Measurements from ENCODE around the gene DMXL1. TPM values are rescaled to one million over a fixed set of nuclear protein-coding genes. Genes with fewer than 3 reads are reported as not detected.
A peak's percentile ranks its signal among the peaks of the same experiment; 100 is the strongest.

The DMXL1 gene
- total RNA-seq = 10 to 100 TPM; 55.6 to 56.0 TPM
- long read RNA-seq, donor 1, partial matches to known transcripts = 4 of 7 reads
- long read RNA-seq, donor 1, other reads (novel, unspliced or antisense) = 3 of 7 reads
- long read RNA-seq, donor 2, partial matches to known transcripts = 6 of 9 reads
- long read RNA-seq, donor 2, other reads (novel, unspliced or antisense) = 3 of 9 reads

- DNase-seq (ENCODE audit: low spot score) = peak; percentile 100
- intact Hi-C loops (cut with DNase I) = no loop called here
Observed at GRCh38 chr5:119070828-119071560, at the start of gene DMXL1. Gene DMXL1, plus strand, starts transcription at chr5:119071087. Its CDS starts 483 bp downstream, at chr5:119071570.

GRCh38 chr5:119021149-119021732 is 49.6 kb upstream of the DMXL1 start:
- intact Hi-C loops (cut with DNase I) = no loop called here
- DNase-seq (ENCODE audit: low spot score) = no peak

- no peak for DNase-seq (ENCODE audit: low spot score)
Observed at GRCh38 chr5:119022017-119022745, 48.7 kb upstream of the DMXL1 start.

GRCh38 chr5:119022773-119023172 is 48.1 kb upstream of the DMXL1 start:
- DNase-seq (ENCODE audit: low spot score) = no peak
- intact Hi-C loops (cut with DNase I) = loop anchor here in 1 of 2 donors (1.0 kb wide), 1 partner anchor 44 kb away; no protein-coding TSS in a partner anchor

More at GRCh38 chr5:119022017-119022745, 48.7 kb upstream of the DMXL1 start:
- intact Hi-C loops (cut with DNase I) = loop anchor here in 1 of 2 donors (1.0 kb wide), 1 partner anchor 44 kb away; no protein-coding TSS in a partner anchor

- no peak for DNase-seq (ENCODE audit: low spot score)
- intact Hi-C loops (cut with DNase I) = no loop called here
Observed at GRCh38 chr5:119028575-119028974, 42.3 kb upstream of the DMXL1 start.

- intact Hi-C loops (cut with DNase I) = no loop called here
- DNase-seq (ENCODE audit: low spot score) = no peak
Observed at GRCh38 chr5:119031011-119031886, 39.6 kb upstream of the DMXL1 start.

GRCh38 chr5:119031905-119032304 is 39.0 kb upstream of the DMXL1 start:
- intact Hi-C loops (cut with DNase I) = no loop called here
- no peak for DNase-seq (ENCODE audit: low spot score)

GRCh38 chr5:119032656-119033055 is 38.2 kb upstream of the DMXL1 start:
- intact Hi-C loops (cut with DNase I) = no loop called here
- DNase-seq (ENCODE audit: low spot score) = no peak

GRCh38 chr5:119033135-119033534 is 37.8 kb upstream of the DMXL1 start:
- intact Hi-C loops (cut with DNase I) = no loop called here
- no peak for DNase-seq (ENCODE audit: low spot score)

GRCh38 chr5:119036101-119036762 is 34.7 kb upstream of the DMXL1 start:
- intact Hi-C loops (cut with DNase I) = loop anchor here in 1 of 2 donors (2.0 kb wide), 1 partner anchor 73 kb away; no protein-coding TSS in a partner anchor
- no peak for DNase-seq (ENCODE audit: low spot score)

- intact Hi-C loops (cut with DNase I) = loop anchor here in 1 of 2 donors (2.0 kb wide), 1 partner anchor 71 kb away; no protein-coding TSS in a partner anchor
- DNase-seq (ENCODE audit: low spot score) = no peak
Observed at GRCh38 chr5:119037496-119038215, 33.2 kb upstream of the DMXL1 start.

- intact Hi-C loops (cut with DNase I) = no loop called here
Observed at GRCh38 chr5:119048246-119048645, 22.6 kb upstream of the DMXL1 start.

GRCh38 chr5:119049824-119050449 is 20.9 kb upstream of the DMXL1 start:
- intact Hi-C loops (cut with DNase I) = no loop called here
- no peak for DNase-seq (ENCODE audit: low spot score)

More at GRCh38 chr5:119048246-119048645, 22.6 kb upstream of the DMXL1 start:
- DNase-seq (ENCODE audit: low spot score) = no peak

- DNase-seq (ENCODE audit: low spot score) = no peak
- intact Hi-C loops (cut with DNase I) = no loop called here
Observed at GRCh38 chr5:119054101-119054500, 16.8 kb upstream of the DMXL1 start.

- intact Hi-C loops (cut with DNase I) = no loop called here
- no peak for DNase-seq (ENCODE audit: low spot score)
Observed at GRCh38 chr5:119055294-119055693, 15.6 kb upstream of the DMXL1 start.

- DNase-seq (ENCODE audit: low spot score) = no peak
- intact Hi-C loops (cut with DNase I) = no loop called here
Observed at GRCh38 chr5:119058979-119059529, 11.8 kb upstream of the DMXL1 start.

GRCh38 chr5:119059740-119060255 is 11.1 kb upstream of the DMXL1 start:
- intact Hi-C loops (cut with DNase I) = no loop called here

More at GRCh38 chr5:119059740-119060255, 11.1 kb upstream of the DMXL1 start:
- no peak for DNase-seq (ENCODE audit: low spot score)
